T-helper 22 cell (primary cell): ENCODE data around the gene RHOT1.
"Not testable (repeated sequence)": the region's sequence is repeated elsewhere in the genome, so short reads cannot be mapped to it uniquely, and the experiment has no call there.

Experiments used
- DNase-seq: peaks from one replicate; pipeline ENCODE4 v3.0.0-alpha.2; 2020; ENCODE audit warnings: low read depth

The RHOT1 gene

DNA sequence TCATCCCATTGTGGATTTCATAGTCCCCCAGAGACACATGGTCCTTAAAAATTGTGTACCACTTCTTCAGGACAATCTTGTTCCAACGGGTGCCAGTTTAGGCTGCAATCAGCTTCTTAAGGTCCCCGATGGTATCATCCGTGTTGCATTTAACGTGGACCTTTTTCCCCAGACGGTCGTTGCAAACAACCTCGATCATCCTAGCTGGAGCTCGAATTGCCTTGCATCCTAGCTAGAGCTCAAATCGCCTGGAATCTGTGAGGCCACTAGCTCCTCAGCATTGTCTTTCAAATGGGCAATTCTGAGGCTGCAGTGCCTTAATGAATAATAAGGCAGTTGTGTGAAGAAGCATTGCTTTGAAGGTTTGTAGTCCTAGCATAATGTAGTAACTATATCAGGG, 85.6 kb downstream of the RHOT1 start:
- no peak for DNase-seq

DNA sequence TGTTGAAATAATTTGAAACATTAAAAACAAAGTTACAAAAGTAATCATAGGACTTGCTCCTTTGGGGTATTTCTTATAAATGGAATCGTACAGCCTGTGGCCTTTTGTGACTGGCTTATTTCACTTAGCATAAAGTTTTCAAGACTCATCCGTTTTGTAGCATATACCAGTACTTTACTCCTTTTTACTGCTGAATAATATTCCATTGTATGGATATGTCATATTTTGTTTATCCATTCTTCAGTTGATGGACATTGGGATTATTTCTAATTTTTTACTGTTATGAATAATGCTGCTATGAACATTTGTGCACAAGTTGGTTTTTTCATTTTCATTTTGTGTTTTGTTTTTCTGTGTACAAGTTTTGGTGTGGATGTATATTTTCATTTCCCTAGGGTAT, 93.3 kb downstream of the RHOT1 start:
- no peak for DNase-seq

DNA sequence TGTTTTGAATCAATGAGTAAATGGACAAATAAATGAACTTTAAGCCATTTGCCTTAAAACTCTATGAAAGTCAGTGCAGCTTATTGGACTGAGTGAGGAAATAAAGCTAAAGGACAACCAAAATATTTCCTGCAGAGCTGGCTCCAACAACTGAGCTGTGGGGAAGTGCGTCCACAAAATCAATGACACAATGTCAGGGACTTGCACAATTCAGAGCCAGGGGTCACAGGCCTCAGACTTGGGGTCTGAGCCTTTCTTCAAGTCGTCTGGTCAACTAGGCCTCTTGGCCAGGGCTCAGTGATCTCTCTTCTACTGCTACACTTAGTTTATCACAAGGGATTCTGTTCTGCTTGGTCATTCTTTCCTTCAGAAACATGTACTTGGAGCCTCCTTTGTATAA, 97.2 kb downstream of the RHOT1 start:
- DNase-seq: no peak

DNA sequence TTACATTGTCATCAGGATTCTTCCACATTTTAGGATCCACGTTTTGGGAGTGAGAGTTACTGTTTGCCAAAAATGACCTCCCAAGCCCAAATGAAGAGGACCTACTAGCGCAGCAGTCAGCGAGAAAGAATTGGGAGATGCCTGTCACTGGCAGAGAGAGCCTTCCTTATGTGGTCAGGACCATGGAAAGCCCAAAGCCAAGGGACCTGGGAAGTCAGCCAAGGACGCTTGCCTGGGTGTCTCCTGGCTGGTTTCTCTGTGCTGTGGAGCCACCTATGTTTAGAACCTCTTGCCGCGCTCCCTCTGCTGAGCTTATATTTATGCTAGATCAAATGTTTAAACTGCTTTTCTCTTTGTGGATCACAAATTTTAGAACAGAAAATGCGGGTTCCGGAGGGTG, 98.4 kb downstream of the RHOT1 start:
- DNase-seq: no peak

DNA sequence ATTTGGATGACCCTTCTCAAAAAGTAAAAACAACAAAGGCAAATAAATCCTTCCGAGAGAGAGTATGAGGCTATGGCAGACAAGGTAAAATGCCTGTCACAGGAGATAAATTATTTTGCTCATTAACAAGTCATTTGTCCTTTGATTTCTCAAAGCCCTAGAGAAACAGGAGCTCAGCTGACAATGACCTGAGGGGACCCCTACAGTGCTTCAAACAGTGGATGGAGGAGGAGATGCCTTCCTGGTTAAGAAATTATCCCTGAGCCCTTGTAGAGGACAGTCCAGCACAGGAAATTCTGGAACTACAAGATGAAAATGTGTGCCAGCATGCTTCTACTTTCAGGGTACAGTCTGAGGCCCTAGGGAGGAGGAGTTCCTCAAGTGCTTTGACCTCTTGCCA, 99.3 kb downstream of the RHOT1 start:
- DNase-seq: no peak

DNA sequence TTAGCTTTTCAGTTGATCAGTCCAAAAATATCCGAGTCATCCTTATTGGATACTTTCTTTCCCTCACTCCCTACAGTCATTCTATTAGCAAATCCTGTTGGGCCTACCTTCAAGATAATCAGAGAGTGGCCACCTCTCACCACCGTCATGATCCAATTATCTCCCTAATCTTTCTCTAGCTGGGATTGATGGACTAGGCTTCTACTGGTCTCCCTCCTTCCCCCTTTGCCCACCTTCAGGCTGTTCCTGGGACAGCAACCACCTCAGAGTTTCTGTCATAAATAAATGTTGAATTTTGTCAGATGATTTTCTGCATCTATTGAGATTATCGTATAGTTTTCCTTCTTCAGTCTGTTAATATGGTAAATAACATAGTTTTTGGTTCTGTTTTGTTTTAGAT, 107.2 kb downstream of the RHOT1 start:
- no peak for DNase-seq

DNA sequence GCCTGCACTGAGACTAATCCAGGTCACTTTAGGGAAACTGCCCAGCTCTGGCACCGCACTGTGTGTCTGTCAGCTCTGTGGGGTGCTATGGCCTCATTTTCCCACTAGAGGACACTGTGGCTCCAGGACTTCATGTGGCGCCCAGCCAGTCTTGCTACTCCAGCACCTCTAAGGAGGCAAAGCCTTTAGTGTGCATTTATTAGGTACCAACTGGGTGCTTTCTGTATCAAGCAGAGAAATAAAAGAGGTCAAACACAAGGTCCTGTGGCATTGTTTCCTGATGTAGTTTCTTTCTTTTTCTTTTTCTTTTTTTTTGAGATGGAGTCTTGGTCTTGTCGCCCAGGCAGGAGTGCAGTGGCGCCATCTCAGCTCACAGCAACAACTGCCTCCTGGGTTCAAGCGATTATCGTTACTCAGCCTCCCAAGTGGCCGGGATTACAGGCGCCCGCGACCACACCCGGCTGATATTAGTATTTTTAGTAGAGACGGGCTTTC, 110.9 kb downstream of the RHOT1 start:
- DNase-seq: peak; percentile 23

DNA sequence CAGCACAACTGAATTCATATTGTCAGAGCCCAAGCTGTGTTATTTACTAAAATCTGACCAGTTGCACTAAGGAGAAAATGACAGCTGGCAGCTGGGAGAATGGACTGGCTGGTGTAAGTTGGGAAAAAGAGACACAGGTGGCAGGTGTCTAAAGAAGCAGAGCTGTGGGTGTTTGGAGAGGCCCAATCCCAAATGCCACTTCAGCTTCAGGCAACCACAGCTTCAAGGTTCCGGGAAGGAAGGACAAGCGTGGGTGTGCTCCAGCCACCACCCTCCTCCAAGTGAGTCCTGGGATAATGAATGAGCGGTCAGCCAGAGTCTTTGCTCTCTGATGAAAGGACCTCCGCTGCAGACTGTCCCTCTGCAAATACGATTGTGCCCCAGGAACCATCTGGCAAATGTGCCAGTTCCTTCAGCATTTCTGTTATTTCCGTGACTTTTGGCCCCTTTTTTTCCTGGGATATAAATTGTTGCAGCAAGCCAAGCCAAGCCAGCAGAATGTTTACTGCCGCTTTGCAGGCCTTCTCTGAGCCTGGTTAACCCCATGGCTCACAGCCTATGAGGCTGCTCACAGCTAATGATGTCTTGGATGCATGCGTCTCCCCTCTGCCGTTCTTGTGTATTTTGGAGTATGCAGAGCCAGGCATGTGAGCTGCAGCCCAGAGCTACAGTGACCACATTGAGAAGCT, 113.9 kb downstream of the RHOT1 start:
- DNase-seq: no peak

DNA sequence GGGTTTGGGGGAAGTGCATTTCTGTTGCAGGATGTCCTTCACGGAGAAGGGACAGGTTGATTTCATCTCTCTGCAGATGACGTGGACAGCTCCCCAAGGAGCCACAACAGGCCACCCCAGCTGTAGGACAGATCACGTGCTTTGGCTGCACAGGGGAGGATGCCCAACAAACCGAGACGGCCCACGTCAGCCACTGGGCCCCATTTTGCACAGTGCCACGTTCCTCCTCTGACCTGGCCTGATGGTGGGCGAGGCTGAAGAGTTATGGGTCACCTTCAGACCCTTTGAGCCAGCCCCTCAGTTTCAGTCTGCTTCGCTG, 114.4 kb downstream of the RHOT1 start:
- no peak for DNase-seq

DNA sequence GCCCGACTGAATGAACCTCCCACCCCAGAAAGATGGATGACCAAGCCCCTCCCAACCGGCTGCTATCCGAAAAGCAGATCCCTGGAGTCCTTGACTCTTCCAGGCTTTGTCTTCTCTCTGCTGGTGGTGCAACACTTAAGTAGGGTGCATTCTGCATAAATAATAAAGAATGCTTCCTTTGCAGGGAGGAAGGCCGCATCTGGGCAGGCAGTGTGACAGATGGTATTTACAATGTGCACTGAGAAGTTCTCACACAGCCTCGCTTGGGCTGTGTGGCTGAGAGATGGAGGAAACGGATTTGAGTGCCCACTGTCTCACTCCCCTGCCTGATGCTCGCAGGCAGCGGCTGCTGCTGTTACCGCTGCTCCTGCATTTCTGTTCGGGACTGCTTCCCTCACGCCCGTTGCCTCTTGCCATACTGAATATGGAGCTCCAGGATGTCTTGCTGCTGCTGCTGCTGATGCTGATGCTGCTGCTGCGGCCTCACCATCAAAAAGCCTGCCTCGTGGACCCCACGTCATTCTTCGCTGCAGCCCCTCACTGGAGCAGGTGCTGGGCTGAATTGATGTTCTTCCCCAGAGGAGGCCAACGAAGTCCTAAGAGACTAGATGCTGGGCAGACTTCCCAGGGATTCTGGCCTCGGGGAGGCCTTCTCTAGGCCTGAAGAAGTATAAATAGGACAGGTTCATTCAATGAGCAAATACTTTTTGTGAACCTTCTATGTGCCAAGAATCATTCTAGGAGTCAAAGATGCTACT, 116.3 kb downstream of the RHOT1 start:
- no peak for DNase-seq

DNA sequence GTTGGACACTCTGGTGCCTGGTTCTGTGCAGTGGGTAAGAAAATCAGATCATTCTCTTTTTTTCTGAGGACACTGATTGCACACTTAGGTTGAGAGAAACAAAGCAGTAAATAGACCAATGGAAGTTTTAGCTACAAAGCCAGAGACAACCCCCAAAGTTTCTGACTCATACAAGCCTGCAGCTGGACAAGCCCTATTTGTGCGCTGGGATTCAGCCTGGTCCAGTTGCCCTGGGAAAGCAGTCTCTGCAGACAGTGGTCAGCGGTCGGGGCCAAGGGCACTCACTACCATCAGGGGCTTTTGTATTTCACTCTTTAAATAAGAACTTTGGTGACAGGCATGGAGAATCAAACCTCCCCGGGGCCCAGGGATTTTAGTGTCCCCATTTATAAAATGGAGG, 117.3 kb downstream of the RHOT1 start:
- no peak for DNase-seq

DNA sequence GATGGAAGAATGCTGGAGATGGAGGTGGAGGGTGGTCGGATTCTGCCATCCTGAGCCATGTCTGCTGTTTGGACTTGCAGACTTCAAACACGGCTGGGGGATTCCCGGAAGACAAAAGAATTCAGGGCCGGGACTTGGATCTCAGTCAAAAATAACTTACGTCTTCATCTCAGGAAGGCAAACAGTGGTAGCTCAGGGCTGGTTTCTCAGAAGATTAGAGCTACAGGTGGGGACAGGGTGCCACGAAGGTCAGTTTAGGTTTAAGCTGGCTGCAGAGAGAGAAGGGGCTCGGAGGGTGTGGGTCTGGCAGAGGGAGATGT, 119.1 kb downstream of the RHOT1 start:
- DNase-seq: no peak

DNA sequence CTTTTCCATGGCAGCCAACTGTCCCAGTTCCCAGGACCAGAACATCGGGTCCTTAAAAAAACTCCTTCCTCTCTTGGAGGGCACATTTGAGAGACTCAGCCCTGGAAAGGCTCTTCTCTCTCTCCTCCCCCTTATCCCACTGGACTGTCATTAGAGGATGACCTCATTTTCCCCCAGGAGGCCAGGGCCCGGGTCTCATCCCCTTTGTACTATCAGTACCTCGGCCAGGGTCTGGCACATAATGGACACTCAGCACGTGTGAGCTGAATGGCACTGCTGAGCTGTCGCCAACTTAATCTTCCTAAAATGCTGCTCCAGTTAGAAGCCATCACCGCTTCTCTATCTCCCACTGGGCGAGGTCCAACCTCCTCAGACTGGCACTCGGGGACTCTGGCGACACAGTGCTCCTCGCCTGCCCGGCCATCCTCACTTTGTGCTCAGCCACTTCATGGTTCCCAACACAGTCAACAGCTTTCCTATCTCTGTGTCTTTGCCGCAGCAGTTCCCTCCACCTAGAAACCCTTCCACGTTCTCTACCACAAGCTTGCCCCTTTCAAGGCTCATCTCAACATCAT, 119.7 kb downstream of the RHOT1 start:
- no peak for DNase-seq

DNA sequence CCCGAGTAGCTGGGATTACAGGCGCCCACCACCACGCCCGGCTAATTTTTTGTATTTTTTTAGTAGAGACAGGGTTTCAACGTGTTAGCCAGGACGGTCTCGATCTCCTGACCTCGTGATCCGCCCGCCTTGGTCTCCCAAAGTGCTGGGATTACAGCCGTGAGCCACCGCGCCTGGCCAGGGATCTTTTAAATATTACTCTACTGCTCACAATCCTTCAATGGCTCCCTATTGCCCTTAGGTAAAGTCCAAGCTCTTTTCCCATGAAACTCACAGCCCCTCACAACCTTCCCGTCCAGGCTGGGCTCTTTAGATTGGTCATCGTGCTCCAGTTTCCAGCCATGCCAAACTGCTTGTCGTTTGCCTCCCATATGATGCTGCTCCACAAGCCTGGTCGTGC, 121.2 kb downstream of the RHOT1 start:
- not testable (repeated sequence) for DNase-seq

DNA sequence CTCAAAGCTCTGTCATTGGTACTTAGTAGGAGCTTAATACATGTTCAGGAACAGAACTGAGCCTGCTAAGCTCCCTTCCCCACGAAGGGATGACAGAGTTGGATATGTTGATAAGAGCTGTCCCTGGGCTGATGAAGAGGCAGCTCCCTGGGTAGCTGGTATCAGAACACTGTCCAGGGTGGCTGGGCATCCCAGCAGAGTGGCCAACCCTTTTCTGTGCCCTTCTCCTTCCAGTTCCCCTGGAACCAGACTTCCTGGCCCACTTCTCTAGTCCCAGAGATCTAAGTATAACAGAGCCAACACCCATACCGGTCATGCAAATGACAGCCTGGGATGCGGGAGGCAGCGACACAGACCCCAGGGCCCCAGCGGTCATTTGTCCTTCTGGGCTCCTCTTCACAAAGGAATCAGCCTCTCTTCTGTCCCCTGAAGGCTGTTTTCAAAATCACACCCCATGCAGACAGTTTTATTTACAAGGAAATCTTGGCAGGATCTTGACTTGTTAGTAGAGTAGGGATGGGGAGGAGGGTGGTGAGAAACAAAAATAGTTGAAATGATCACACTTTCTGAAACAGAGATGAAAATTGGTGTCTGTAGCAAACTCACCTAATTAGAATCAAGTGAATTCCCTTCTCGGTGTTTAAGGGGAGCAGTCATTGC, 122.0 kb downstream of the RHOT1 start:
- no peak for DNase-seq

DNA sequence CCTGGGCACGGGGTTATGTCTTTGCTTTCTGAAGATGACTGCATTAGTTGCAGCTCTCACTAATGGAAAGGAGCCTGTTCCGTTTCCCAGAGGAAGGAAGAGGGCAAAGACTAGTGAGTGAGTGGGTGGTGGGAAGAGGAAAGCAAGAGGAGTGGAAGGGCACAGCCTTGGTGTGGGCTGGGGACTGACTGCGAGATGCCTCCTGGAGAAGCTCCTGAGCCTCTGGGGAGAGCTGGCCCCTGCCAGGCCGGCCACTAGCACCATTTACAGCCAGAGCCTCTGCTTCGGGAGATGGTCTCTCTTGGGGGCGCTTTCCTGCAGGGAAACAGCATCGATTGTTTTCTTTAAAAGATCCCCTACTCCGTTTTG, 122.5 kb downstream of the RHOT1 start:
- no peak for DNase-seq

DNA sequence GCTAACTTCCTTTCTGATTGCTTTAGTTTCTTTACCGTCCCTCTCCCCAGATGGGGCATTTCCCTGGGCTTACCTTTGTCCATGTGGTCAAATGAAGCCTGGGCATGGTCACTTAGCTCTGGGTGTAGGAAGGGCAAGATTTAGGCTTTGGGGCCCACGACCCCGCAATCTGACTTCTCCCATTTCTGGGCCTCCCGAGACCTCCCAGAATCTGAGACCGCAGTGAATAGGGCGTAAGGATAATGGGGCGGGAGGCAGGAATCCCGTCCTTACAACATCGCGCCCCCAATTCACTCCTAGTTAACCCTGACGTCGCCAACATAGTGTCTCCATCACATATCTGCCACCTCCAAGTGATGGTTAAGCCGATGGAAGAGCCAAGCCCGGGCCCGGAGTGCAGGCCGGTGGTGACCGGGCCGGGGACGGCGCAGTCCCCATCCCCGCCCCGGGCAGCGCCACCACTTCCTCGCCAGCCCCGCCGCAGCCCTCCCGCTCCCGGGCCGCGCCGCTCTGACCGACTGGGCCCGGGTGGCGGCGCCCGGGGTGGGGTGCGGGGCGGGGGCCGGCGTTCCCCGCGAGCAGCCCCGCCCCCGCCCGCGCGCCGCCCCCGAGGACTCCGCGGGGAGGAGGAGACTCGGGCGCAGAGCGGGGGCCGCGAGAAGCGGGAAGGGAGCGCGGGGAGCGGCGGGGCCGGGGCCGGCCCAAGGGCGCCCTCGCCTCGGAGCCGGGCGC, 123.1 kb downstream of the RHOT1 start, which contains the start of gene RHBDL3:
TSS of gene RHBDL3 (plus strand) at position 641 of the 732 bp plus-strand sequence. CDS start 358 bp downstream, outside the sequence.
- no peak for DNase-seq

DNA sequence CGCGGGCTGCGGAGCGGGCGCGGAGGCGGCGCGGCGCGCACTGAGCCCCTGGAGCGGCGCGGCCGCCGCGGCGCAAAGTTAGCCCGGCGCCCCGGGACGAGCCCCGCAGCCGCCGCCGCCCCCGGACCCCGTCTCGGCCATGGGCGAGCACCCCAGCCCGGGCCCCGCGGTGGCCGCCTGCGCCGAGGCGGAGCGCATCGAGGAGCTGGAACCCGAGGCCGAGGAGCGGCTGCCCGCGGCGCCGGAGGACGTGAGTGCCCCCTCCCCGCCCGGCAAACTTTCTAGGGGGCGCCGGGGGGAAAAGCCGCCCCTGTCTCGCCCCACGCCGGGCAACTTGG, 123.7 kb downstream of the RHOT1 start:
- DNase-seq: no peak

DNA sequence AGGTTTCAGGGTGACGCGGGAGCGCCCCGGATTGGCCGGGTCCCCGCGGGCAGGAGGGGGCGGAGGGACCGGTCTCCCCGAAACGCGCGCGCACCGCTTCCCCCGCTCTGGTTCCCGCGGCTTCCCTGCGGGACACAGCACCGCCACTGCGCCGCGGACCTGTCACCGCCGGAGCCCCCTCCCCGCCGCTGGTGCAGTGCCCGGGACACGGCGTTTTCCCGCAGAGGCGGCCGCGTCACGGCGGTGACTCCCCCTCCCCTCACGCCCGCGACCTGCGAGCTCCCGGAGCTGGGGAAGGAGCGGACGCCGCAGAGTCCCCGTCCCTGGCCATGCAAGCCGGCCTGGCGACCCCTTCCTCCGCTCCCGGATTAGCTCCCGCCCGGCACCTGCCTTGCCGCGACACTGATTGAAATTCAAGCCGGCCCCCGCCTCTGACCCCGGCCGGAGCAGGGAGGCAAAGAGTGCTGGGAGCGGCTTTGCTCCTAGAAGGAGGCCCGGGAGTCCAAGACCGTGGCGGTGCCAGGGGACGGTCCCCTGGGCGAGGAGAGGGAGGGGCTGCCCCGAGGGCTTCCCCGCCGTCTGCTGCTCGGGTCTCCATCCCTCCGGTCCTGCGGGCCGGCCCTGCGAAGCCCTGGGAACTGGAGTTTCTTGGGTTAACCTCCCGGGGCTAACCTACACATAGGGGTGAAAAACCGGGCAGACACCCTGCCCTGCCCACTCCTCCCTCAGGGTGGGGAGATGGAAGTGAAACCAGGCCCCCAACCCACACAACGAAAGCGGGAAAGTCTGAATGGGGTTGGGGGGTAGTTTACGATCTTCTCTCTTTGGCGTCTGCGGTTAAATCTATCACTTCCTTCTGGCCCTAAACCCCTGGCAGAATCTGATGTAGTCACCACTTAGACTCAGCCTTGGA, 124.3 kb downstream of the RHOT1 start:
- DNase-seq: no peak

DNA sequence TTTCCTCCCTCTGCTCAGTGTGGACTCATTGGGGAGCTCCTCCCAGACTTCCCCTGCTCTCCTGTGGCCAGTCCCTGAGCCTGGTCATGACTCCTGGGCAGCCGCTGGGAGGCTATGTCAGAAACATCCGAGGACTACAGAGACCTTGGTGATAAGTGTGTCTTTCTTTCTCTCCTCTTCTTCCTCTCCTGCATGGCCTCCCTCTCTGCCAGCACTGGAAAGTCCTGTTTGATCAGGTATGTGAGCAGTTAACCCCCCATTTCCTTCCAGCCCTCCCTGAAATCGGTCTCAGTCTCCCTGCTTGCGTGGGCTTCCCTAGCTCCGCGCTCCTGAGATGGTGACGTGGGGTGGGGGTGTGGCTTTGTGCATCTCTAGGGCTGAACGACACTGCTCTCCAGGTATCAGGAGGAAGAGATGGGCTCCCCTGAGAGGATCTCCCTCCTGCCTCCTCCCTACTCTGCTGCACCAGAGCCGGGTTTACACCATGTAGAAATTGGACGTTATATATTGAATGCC, 125.4 kb downstream of the RHOT1 start:
- no peak for DNase-seq

DNA sequence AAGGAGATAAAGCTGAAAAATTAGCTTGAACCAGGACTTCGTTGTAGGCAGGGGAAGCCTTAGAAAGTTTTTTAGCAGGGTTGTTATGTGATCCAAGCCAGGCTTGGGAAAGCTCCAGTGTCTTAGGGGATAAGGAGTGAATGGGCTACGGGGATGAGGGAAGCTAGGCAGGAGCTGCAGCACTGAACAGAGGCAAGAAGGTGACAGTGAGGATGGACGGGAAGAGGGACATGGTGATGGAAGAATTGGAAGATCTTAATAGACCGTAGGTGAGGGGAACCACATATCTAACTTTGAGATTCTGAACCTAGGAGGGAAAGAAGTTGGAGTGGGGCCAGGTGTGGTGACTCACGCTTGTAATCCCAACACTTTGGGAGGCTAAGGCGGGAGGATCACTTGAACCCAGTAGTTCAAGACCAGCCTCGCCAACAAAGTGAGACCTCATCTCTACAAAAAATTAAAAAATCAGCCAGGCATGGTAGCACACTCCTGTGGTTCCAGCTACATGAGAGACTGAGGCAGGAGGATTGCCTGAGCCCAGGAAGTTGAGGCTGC, 126.5 kb downstream of the RHOT1 start:
- DNase-seq: no peak
